Mucosa of descending colon (tissue), 3 donors: ENCODE results near the gene KRT74. TPM values are rescaled to one million over a fixed set of nuclear protein-coding genes. Genes with fewer than 3 reads are reported as not detected.

Source experiments
- ATAC-seq: fragments of 200-7000 bp; cut with Tn5 transposase; one replicate; pipeline ENCODE4 v1.9.1; 2020; ENCODE audit warnings: mild to moderate bottlenecking, moderate library complexity
- DNase-seq, 3 donors: peaks; one replicate each; pipeline ENCODE4 v3.0.0-alpha.2; 2020
- H3K36me3 ChIP-seq: fragments of 200-600 bp; one replicate; pipeline ENCODE4 v1.8.0; 2021; ENCODE audit warnings: low read depth, mild to moderate bottlenecking
- H3K4me1 ChIP-seq: fragments of 200-600 bp; one replicate; pipeline ENCODE4 v1.8.0; 2021; ENCODE audit warnings: low read depth, mild to moderate bottlenecking
- H3K4me3 ChIP-seq: fragments of 200-600 bp; one replicate; pipeline ENCODE4 v1.8.0; 2021; ENCODE audit warnings: mild to moderate bottlenecking
- H3K9me3 ChIP-seq: fragments of 200-600 bp; one replicate; pipeline ENCODE4 v1.8.0; 2021; ENCODE audit warnings: mild to moderate bottlenecking
- CTCF ChIP-seq: fragments of 200-600 bp; IDR thresholded peaks from one replicate; pipeline ENCODE4 v1.8.0; 2022; ENCODE audit warnings: antibody characterized with exemption, mild to moderate bottlenecking
- intact Hi-C, 2 donors: fragments of 100-400 bp; cut with DNase I in 1 of 2; cut with micrococcal nuclease in 1 of 2; formaldehyde crosslinking; loops; one replicate each; pipeline versions ENCODE4 v1.11.0 to v1.11.1; 2022; cut with DNase I, micrococcal nuclease
- total RNA-seq, 3 donors: library from RNA; stranded (reverse); fragmentation: NEBNext Ultra II Directional in 2 of 3; extraction: Animal tissue kit (Norgen Biotek cat#: 25700) in 2 of 3; gene quantifications; one replicate each; pipeline versions ENCODE4 v1.2.1 to v1.2.4, GENCODE V29; 2021 to 2023
- donor health status: DM: no; HTN: no; CAD: no; lungs with moderate emphysema.
- donor health status: DM: no; HTN: no; CAD: no.
- donor health status: DM: no; HTN: yes; CAD: no.

The KRT74 gene
- total RNA-seq, 3 donors from 2014 or later: not detected

GRCh38 chr12:52530905-52531304 lies 42.7 kb downstream of the KRT74 start:
- H3K4me3 ChIP-seq: no peak overlapping the region
- H3K36me3 ChIP-seq: no peaks in the 10 kb centered on the region
- H3K9me3 ChIP-seq: no peaks in the 10 kb centered on the region
- no peaks in the 10 kb centered on the region for H3K4me1 ChIP-seq
- no peak for ATAC-seq
- no peak for TF ChIP-seq CTCF
- no peak for DNase-seq
- intact Hi-C loops: no loop called here

GRCh38 chr12:52530366-52530765 lies 43.3 kb downstream of the KRT74 start:
- no peak for ATAC-seq
- Histone ChIP-seq H3K4me1 (no peaks in the 10 kb centered on the region), H3K9me3 (no peaks in the 10 kb centered on the region), H3K36me3 (no peaks in the 10 kb centered on the region), H3K4me3 (no peak overlapping the region)
- TF ChIP-seq CTCF: no peak
- intact Hi-C loops: no loop called here
- no peak for DNase-seq

GRCh38 chr12:52529846-52530245 lies 43.8 kb downstream of the KRT74 start:
- no peak for DNase-seq
- no peak for TF ChIP-seq CTCF

GRCh38 chr12:52529417-52529816 lies 44.2 kb downstream of the KRT74 start:
- no peak for ATAC-seq
- H3K36me3 ChIP-seq: no peaks in the 10 kb centered on the region
- no peak for DNase-seq
- no peak for TF ChIP-seq CTCF
- H3K4me1 ChIP-seq: no peaks in the 10 kb centered on the region
- no peak overlapping the region for H3K4me3 ChIP-seq
- no peaks in the 10 kb centered on the region for H3K9me3 ChIP-seq
- intact Hi-C loops: no loop called here

More at GRCh38 chr12:52529846-52530245, 43.8 kb downstream of the KRT74 start:
- no peaks in the 10 kb centered on the region for H3K4me1 ChIP-seq
- H3K9me3 ChIP-seq: no peaks in the 10 kb centered on the region
- no peaks in the 10 kb centered on the region for H3K36me3 ChIP-seq
- intact Hi-C loops: no loop called here
- no peak for ATAC-seq
- H3K4me3 ChIP-seq: no peak overlapping the region

GRCh38 chr12:52528641-52529143 lies 45.0 kb downstream of the KRT74 start:
- Histone ChIP-seq H3K4me1 (no peaks in the 10 kb centered on the region), H3K9me3 (no peaks in the 10 kb centered on the region), H3K4me3 (no peak overlapping the region), H3K36me3 (no peaks in the 10 kb centered on the region)
- no peak for TF ChIP-seq CTCF
- intact Hi-C loops: no loop called here
- DNase-seq (no peak), ATAC-seq (no peak)
